Keratinocyte (primary cell): ENCODE results near the gene VAX1.

Experiments
- EZH2 ChIP-seq: IDR thresholded peaks from one replicate; pipeline ENCODE4 v1.6.1; 2012; ENCODE audit warnings: inconsistent platforms, mild to moderate bottlenecking, low read length, moderate library complexity
- TF ChIP-seq, protein P1 (sequence below), 3 experiments: IDR thresholded peaks in 1 of 3; conservative IDR thresholded peaks in 1 of 3; optimal IDR thresholded peaks in 1 of 3; 2 replicates in 2 of 3; 3 replicates in 1 of 3; pipeline versions ENCODE3 to v1.5.1; 2011; ENCODE audit warnings: low read length in 3 of 3, mild to moderate bottlenecking in 3 of 3, moderate library complexity in 2 of 3, control low read depth in 1 of 3, inconsistent platforms in 1 of 3; ENCODE audit not compliant: insufficient read depth in 2 of 3; ENCODE audit errors: extremely low read depth in 1 of 3

DNA sequence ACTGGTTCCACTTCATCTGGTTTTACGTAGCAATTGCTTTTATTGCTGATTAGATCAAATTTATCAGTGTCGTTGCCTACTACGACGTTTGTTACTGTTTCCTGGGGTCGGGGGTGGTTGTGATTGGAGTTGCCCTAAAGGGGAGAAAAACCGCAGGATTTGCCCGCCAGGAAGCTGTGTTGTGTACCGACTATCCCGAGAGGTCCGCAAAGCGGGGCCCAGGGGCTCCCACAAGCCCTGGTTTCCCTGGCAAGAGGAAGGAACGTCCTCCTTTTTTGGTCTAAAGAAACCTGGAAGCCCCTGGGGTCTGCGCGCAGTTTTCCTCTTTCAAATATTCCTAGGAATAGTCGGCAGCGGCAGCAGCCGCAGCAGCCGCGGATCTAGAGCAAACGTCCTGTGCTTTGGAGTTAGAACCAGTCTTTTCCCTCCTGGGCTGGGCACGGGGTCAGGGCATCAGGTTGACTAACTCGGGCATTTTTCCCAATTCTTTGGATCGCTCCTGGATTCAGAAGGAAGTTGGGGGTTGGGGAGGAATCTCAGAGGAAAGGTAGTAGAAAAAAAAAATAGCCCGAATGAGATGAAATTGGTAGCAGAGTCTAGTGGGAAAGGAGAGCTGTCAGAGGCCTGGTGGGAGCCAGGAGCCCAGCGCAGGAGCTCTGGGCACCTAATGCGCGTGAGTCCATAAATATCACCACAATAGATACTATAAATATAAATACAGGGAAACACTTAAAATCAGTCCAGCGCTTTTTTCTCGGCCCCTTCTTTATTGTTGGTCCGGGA, 4.6 kb downstream of the VAX1 start:
- TF ChIP-seq, protein P1, sequence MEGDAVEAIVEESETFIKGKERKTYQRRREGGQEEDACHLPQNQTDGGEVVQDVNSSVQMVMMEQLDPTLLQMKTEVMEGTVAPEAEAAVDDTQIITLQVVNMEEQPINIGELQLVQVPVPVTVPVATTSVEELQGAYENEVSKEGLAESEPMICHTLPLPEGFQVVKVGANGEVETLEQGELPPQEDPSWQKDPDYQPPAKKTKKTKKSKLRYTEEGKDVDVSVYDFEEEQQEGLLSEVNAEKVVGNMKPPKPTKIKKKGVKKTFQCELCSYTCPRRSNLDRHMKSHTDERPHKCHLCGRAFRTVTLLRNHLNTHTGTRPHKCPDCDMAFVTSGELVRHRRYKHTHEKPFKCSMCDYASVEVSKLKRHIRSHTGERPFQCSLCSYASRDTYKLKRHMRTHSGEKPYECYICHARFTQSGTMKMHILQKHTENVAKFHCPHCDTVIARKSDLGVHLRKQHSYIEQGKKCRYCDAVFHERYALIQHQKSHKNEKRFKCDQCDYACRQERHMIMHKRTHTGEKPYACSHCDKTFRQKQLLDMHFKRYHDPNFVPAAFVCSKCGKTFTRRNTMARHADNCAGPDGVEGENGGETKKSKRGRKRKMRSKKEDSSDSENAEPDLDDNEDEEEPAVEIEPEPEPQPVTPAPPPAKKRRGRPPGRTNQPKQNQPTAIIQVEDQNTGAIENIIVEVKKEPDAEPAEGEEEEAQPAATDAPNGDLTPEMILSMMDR (optimal IDR thresholded peaks at IDR 0.05 in 1 of 3, IDR thresholded peaks at IDR 0.05 in 1 of 3, conservative IDR thresholded peaks at IDR 0.05 in 1 of 3; ENCODE audit: extremely low read depth in 1 of 3, insufficient read depth in 2 of 3, low read length in 3 of 3): no peak
- peak; percentile 6 for TF ChIP-seq EZH2
